K562 (cell line): Measurements from ENCODE around the gene UNKL. TPM values are rescaled to one million over a fixed set of nuclear protein-coding genes. Genes with fewer than 3 reads are reported as not detected.

ENCODE experiments used
- ADNP ChIP-seq: fragments of 200-800 bp; sonication (Bioruptor generic); IDR thresholded peaks from 2 replicates; pipeline ENCODE4 v1.6.1; 2016; ENCODE audit warnings: missing genetic modification characterization, missing compliant biosample characterization
- CCAR2 ChIP-seq: fragments of 200-400 bp; formaldehyde crosslinking; IDR thresholded peaks from 2 replicates; pipeline ENCODE4 v1.6.1; 2017; ENCODE audit warnings: mild to moderate bottlenecking, low read depth, low read length
- CREM ChIP-seq: IDR thresholded peaks from 2 replicates; pipeline ENCODE4 v1.6.1; 2014; ENCODE audit warnings: antibody characterized with exemption, low read depth
- HDAC2 ChIP-seq: fragments of 450-650 bp; IDR thresholded peaks from 2 replicates; pipeline ENCODE4 v1.6.1; 2016; ENCODE audit warnings: mild to moderate bottlenecking
- ILF3 ChIP-seq: fragments of 450-650 bp; IDR thresholded peaks from 2 replicates; pipeline ENCODE4 v1.6.1; 2018; ENCODE audit warnings: antibody characterized with exemption, mild to moderate bottlenecking, moderate library complexity, borderline replicate concordance
- MAZ ChIP-seq, 2 experiments: fragments of 450-650 bp in 1 of 2; sonication (generic) in 1 of 2; formaldehyde crosslinking; IDR thresholded peaks in 1 of 2; conservative IDR thresholded peaks in 1 of 2; 2 replicates each; pipeline versions ENCODE4 v1.4.0 to v1.5.0; 2020; ENCODE audit warnings: mild to moderate bottlenecking in 1 of 2, missing genetic modification reagents in 1 of 2
- MCM2 ChIP-seq: fragments of 450-650 bp; IDR thresholded peaks from 2 replicates; pipeline ENCODE4 v1.6.1; 2017; ENCODE audit warnings: low read depth, mild to moderate bottlenecking
- NCOA2 ChIP-seq, 2 experiments: fragments of 450-650 bp; IDR thresholded peaks; 2 replicates each; pipeline ENCODE4 v1.6.1; 2018; ENCODE audit warnings: mild to moderate bottlenecking in 2 of 2, moderate library complexity in 1 of 2; ENCODE audit not compliant: partially characterized antibody in 2 of 2
- NR2C1 ChIP-seq, 2 experiments: fragments of 450-650 bp; IDR thresholded peaks; 2 replicates each; pipeline ENCODE4 v1.6.1; 2017; ENCODE audit warnings: mild to moderate bottlenecking in 2 of 2, antibody characterized with exemption in 1 of 2, inconsistent platforms in 1 of 2, missing compliant biosample characterization in 1 of 2, missing genetic modification characterization in 1 of 2
- PHF21A ChIP-seq: fragments of 450-650 bp; IDR thresholded peaks from 2 replicates; pipeline ENCODE4 v1.6.1; 2017; ENCODE audit warnings: low read depth, borderline replicate concordance
- PYGO2 ChIP-seq: fragments of 450-650 bp; IDR thresholded peaks from 2 replicates; pipeline ENCODE4 v1.6.1; 2016; ENCODE audit warnings: mild to moderate bottlenecking, missing genetic modification characterization, moderate library complexity, missing compliant biosample characterization
- RBBP5 ChIP-seq: fragments of 200-600 bp; sonication (generic); IDR thresholded peaks from 2 replicates; pipeline ENCODE4 v1.6.1; 2012; ENCODE audit warnings: borderline replicate concordance, mild to moderate bottlenecking, low read length, control low read depth, inconsistent platforms; ENCODE audit not compliant: insufficient read depth, poor library complexity, severe bottlenecking
- SPI1 ChIP-seq: IDR thresholded peaks from 2 replicates; pipeline ENCODE4 v1.6.1; 2011; ENCODE audit warnings: low read depth, low read length, control low read depth, borderline replicate concordance
- SREBF1 ChIP-seq: fragments of 150-350 bp; IDR thresholded peaks from 2 replicates; pipeline ENCODE4 v1.6.1; 2014; ENCODE audit warnings: antibody characterized with exemption, low read depth, low read length, borderline replicate concordance
- TAF9B ChIP-seq: fragments of 450-650 bp; IDR thresholded peaks from 2 replicates; pipeline ENCODE4 v1.6.1; 2018; ENCODE audit warnings: mild to moderate bottlenecking; ENCODE audit not compliant: partially characterized antibody
- ZBTB17 ChIP-seq: fragments of 450-650 bp; formaldehyde crosslinking; IDR thresholded peaks from 2 replicates; pipeline ENCODE4 v1.4.0; 2020; ENCODE audit warnings: mild to moderate bottlenecking
- ZNF197 ChIP-seq: fragments of 200-800 bp; sonication (Bioruptor generic); IDR thresholded peaks from 2 replicates; pipeline ENCODE4 v1.6.1; 2016; ENCODE audit warnings: low read depth, missing genetic modification characterization, missing compliant biosample characterization
- ZNF644 ChIP-seq: fragments of 200-800 bp; sonication (Bioruptor generic); IDR thresholded peaks from 2 replicates; pipeline ENCODE4 v1.6.1; 2016; ENCODE audit warnings: low read depth, missing genetic modification characterization, missing compliant biosample characterization
- polyA plus RNA-seq, 8 experiments: library from polyadenylated mRNA; depleted of rRNA in 4 of 8; stranded (reverse) in 5 of 8; unstranded in 3 of 8; fragments of >200 nt; fragmentation: Nextera tagmentation in 2 of 8; fragmentation: Illumina TruSeq in 1 of 8; extraction: Ambion mirVana in 2 of 8; extraction: Trizol in 1 of 8; gene quantifications; 2 replicates each; pipeline versions ENCODE4 v1.2.1 to v1.2.3, GENCODE V29; 2011 to 2014; ENCODE audit warnings: inconsistent platforms in 1 of 8, missing spikeins in 1 of 8
- total RNA-seq, 7 experiments: library from RNA; depleted of rRNA in 6 of 7; stranded (reverse); fragments of >200 nt in 6 of 7; fragmentation: Illumina TruSeq in 2 of 7; extraction: Trizol in 2 of 7; gene quantifications; 2 replicates each; pipeline versions ENCODE4 v1.2.1 to v1.2.3, GENCODE V29; 2011 to 2021; ENCODE audit warnings: low replicate concordance in 1 of 7
- TF ChIP-seq, protein P1 (sequence below), 2 experiments: fragments of 450-650 bp; IDR thresholded peaks; 2 replicates each; pipeline ENCODE4 v1.6.1; 2016; ENCODE audit warnings: mild to moderate bottlenecking in 2 of 2, borderline replicate concordance in 1 of 2, low read depth in 1 of 2, moderate library complexity in 1 of 2
- TF ChIP-seq, protein P2 (sequence below): sonication (generic); formaldehyde crosslinking; IDR thresholded peaks from 2 replicates; pipeline ENCODE4 v1.8.0; 2022; ENCODE audit warnings: missing genetic modification reagents, mild to moderate bottlenecking, moderate library complexity, borderline replicate concordance

Gene UNKL
- total and polyA plus RNA-seq, 9 of the 15 experiments (the other 6 are each of a cell fraction or from before 2014, with no cell fraction given) = 0.37 to 30.2 (median 5.1) TPM

DNA sequence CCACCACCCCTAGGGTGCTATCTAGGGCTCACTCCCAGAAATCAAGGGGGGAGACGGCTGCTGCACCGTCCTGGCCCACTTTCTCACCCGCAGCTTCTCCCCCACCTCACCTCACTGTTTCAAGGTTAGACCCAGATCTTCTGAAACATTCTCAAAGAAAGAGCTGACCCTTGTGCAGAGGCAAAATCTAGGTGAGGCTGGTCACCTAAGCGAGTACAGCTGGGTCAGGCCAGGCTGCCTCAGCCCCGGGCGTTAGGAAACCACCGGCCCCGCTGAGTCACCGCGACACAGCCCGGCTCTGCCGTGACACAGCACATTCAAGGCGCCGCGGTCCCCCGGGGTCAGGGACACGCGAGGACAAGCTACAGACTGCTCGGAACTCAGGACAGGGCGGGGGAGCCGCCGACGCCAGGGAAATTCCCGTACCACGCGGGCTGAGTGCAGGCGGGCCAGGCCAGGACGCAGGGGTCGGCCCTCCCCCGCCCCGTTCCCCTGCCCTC is 35.6 kb downstream of the UNKL start (continued):
- TF ChIP-seq ZBTB17 (no peak), SPI1 (no peak), ILF3 (no peak), CCAR2 (no peak), ADNP (tag) (no peak), ZNF197 (CRISPR knock-in tag) (no peak), MCM2 (no peak), MAZ (CRISPR knock-in tag; conservative IDR thresholded peaks at IDR 0.05 in 1 of 2, IDR thresholded peaks at IDR 0.05 in 1 of 2) (peak; percentile 67 to 73), ZNF644 (tag) (no peak), NCOA2 (IDR thresholded peaks at IDR 0.05; ENCODE audit: partially characterized antibody in 2 of 2) (no peak), SREBF1 (no peak), PYGO2 (tag) (no peak), NR2C1 (IDR thresholded peaks at IDR 0.05) (no peak; the same call in 1 of the 2 replicates), NR2C1 (tag; IDR thresholded peaks at IDR 0.05) (no peak), HDAC2 (peak; percentile 92), RBBP5 (peak; percentile 46), PHF21A (no peak), CREM (peak; percentile 53), TAF9B (peak; percentile 72)
- TF ChIP-seq, protein P1, sequence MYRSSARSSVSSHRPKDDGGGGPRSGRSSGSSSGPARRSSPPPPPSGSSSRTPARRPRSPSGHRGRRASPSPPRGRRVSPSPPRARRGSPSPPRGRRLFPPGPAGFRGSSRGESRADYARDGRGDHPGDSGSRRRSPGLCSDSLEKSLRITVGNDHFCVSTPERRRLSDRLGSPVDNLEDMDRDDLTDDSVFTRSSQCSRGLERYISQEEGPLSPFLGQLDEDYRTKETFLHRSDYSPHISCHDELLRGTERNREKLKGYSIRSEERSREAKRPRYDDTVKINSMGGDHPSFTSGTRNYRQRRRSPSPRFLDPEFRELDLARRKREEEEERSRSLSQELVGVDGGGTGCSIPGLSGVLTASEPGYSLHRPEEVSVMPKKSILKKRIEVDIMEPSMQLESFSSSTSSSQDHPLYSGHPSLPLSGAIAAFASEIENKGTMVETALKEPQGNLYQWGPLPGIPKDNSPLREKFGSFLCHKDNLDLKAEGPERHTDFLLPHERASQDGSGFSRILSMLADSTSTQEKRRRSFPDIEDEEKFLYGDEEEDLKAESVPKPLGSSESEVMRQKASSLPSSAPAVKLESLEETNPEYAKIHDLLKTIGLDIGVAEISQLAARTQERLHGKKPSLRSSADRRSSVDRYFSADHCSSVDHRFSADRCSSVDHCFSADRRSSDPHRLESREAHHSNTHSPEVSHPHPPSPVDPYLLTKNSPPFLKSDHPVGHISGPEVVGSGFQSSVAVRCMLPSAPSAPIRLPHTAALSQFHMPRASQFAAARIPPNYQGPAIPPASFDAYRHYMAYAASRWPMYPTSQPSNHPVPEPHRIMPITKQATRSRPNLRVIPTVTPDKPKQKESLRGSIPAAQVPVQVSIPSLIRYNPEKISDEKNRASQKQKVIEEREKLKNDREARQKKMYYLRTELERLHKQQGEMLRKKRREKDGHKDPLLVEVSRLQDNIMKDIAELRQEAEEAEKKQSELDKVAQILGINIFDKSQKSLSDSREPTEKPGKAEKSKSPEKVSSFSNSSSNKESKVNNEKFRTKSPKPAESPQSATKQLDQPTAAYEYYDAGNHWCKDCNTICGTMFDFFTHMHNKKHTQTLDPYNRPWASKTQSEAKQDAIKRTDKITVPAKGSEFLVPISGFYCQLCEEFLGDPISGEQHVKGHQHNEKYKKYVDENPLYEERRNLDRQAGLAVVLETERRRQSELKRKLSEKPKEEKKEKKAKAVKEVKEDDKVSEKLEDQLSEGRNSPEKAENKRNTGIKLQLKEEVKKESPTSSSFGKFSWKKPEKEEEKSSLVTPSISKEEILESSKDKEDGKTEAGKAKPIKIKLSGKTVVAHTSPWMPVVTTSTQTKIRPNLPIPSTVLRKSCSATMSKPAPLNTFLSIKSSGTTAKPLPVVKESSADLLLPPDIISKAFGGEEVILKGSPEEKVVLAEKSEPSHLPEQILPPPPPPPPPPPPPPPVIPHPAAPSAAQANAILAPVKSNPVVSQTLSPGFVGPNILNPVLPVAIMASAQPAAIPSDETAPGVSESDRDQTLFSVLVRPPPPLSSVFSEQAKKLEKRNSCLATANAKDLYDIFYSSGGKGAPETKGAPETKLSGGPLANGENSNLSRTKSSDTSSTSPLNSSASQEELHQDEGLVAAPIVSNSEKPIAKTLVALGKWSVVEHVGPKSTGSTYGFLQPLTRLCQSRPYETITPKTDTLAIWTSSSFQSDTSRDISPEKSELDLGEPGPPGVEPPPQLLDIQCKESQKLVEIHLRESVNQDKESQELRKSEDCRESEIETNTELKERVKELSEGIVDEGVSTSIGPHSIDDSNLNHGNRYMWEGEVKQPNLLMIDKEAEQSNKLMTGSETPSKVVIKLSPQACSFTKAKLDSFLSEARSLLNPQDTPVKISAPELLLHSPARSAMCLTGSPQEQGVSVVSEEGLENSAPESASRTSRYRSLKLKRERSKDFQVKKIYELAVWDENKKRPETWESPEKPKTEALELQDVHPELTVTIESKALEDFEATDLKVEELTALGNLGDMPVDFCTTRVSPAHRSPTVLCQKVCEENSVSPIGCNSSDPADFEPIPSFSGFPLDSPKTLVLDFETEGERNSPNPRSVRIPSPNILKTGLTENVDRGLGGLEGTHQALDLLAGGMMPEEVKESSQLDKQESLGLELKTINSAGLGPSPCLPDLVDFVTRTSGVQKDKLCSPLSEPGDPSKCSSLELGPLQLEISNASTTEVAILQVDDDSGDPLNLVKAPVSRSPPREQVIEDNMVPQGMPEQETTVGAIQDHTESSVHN (IDR thresholded peaks at IDR 0.05; ENCODE audit: borderline replicate concordance in 1 of 2, low read depth in 1 of 2) = peak in 1 of 2 experiments; percentile 64; a peak in 2 of 4 replicates
- TF ChIP-seq, protein P2, sequence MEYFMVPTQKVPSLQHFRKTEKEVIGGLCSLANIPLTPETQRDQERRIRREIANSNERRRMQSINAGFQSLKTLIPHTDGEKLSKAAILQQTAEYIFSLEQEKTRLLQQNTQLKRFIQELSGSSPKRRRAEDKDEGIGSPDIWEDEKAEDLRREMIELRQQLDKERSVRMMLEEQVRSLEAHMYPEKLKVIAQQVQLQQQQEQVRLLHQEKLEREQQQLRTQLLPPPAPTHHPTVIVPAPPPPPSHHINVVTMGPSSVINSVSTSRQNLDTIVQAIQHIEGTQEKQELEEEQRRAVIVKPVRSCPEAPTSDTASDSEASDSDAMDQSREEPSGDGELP = peak; percentile 96
